Measurements from ENCODE around the gene SMPD3.
A peak's percentile ranks its signal among the peaks of the same experiment; 100 is the strongest.

SMPD3 gene

DNA sequence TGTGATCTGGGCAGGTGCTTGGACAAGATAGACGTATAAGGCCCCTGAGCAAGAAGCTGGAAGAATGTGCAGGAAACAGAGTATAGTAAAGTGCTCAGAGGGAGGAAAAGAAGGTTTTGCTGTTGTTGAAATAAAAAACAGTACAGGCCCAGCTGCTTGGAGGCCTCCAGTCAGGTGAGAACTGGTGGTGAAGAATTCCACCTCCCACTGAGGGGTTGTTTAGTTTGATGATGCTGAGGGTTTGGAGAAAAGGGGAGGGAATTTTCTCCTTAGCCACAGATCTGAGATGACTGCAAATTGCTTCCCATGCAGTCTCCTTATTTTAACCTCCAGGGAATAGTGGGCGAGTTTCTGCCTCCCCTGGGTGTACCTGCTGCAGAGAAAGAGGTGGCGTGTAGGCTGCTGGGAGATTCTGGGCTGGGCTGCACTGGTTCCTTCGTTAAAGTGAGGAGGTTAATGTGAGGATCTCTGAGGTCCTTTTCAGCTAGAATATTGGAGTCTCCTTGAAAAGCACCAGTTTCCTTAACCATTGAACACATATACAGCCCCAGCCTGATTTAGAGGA lies 25.8 kb downstream of the SMPD3 start:
- H3K9ac ChIP-seq (ENCODE audit: low read length): no peak overlapping the region
- no peak overlapping the region for H3K4me2 ChIP-seq (ENCODE audit: low read length)
- H3K27me3 ChIP-seq (ENCODE audit: low read depth, low read length): no peaks in the 10 kb centered on the region

DNA sequence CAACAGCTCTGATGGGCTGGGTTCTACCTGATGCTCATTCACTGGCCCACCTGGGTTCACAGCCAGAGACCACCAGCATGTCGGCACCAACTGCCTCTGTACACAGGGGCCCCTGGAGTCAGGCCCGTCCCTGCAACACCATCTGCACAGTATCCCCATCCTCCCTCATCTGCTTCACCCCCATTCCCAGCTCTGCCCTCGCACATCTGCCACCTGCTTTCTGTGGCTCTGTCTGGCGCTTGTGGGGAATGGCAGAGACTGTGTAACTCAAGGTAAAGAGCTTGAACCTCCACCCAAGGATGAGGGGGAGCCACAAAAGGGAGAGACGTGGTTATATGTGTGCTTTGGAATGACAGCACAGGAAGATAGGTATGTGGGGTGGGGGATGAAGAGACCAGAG lies 27.2 kb downstream of the SMPD3 start:
- H3K79me2 ChIP-seq (ENCODE audit: low read length): no peaks in the 10 kb centered on the region
- no peaks in the 10 kb centered on the region for H3K9me3 ChIP-seq (ENCODE audit: insufficient read depth, low read length)
- peaks cover 41% of the 10 kb centered on the region for H3K4me1 ChIP-seq (ENCODE audit: low read length)
- H3K9ac ChIP-seq (ENCODE audit: low read length): no peak overlapping the region
- TF ChIP-seq EZH2phosphoT487 (IDR thresholded peaks at IDR 0.05; ENCODE audit: low read depth): no peak
- TF ChIP-seq, protein P1, sequence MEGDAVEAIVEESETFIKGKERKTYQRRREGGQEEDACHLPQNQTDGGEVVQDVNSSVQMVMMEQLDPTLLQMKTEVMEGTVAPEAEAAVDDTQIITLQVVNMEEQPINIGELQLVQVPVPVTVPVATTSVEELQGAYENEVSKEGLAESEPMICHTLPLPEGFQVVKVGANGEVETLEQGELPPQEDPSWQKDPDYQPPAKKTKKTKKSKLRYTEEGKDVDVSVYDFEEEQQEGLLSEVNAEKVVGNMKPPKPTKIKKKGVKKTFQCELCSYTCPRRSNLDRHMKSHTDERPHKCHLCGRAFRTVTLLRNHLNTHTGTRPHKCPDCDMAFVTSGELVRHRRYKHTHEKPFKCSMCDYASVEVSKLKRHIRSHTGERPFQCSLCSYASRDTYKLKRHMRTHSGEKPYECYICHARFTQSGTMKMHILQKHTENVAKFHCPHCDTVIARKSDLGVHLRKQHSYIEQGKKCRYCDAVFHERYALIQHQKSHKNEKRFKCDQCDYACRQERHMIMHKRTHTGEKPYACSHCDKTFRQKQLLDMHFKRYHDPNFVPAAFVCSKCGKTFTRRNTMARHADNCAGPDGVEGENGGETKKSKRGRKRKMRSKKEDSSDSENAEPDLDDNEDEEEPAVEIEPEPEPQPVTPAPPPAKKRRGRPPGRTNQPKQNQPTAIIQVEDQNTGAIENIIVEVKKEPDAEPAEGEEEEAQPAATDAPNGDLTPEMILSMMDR (IDR thresholded peaks at IDR 0.05; ENCODE audit: low read depth, low read length): no peak
- H3K27me3 ChIP-seq (ENCODE audit: low read depth, low read length): no peaks in the 10 kb centered on the region
- no peak overlapping the region for H3K4me2 ChIP-seq (ENCODE audit: low read length)
- H4K20me1 ChIP-seq (ENCODE audit: insufficient read depth, low read length): no peaks in the 10 kb centered on the region
- H3K27ac ChIP-seq (ENCODE audit: low read length): no peak overlapping the region
- H3K36me3 ChIP-seq (replicated peaks; ENCODE audit: low read depth, low read length): no peaks in the 10 kb centered on the region
- no peak overlapping the region for H3K4me3 ChIP-seq (ENCODE audit: low read length)
- no peak overlapping the region for H2AFZ ChIP-seq (ENCODE audit: low read depth, low read length)

More for the DNA sequence above, 25.8 kb downstream of the SMPD3 start:
- Histone ChIP-seq H3K4me3 (ENCODE audit: low read length) (no peak overlapping the region), H4K20me1 (ENCODE audit: insufficient read depth, low read length) (no peaks in the 10 kb centered on the region), H3K27ac (ENCODE audit: low read length) (no peak overlapping the region), H3K9me3 (ENCODE audit: insufficient read depth, low read length) (no peaks in the 10 kb centered on the region), H3K36me3 (replicated peaks; ENCODE audit: low read depth, low read length) (no peaks in the 10 kb centered on the region), H2AFZ (ENCODE audit: low read depth, low read length) (no peak overlapping the region), H3K79me2 (ENCODE audit: low read length) (no peaks in the 10 kb centered on the region), H3K4me1 (ENCODE audit: low read length) (peaks cover 28% of the 10 kb centered on the region)
- TF ChIP-seq, protein P1 (IDR thresholded peaks at IDR 0.05; ENCODE audit: low read depth, low read length): no peak
- no peak for TF ChIP-seq EZH2phosphoT487 (IDR thresholded peaks at IDR 0.05; ENCODE audit: low read depth)

DNA sequence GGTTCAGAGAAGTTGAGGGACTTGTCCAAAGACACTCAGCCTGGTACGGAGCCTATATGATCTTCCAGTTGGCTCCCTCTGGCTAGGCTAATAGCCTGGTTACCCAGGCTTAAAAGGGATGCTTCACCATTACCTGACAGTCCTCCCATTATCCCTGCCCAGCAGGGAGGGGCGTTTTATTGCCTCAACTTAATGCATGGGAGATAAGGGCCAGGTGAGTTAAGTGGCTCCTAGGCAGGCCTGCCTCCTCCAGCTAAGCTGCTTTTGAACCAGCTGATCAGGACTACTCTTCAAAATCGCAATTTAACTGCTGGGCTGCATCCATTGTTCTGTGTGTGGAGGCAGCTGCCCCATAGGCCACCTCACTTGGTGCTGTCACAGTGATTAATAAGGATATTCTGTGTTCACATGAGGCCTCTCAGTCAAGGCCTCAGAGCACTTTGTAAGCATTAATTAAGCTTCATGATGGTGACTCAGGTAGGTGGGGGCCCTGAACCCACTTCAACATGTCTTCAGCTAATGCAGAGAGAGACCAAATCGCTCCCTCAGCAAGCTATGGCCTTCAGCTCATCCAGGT lies 27.9 kb downstream of the SMPD3 start:
- Histone ChIP-seq H2AFZ (ENCODE audit: low read depth, low read length) (no peak overlapping the region), H3K27ac (ENCODE audit: low read length) (no peak overlapping the region), H3K4me2 (ENCODE audit: low read length) (no peak overlapping the region), H3K27me3 (ENCODE audit: low read depth, low read length) (no peaks in the 10 kb centered on the region), H4K20me1 (ENCODE audit: insufficient read depth, low read length) (no peaks in the 10 kb centered on the region), H3K4me3 (ENCODE audit: low read length) (no peak overlapping the region), H3K79me2 (ENCODE audit: low read length) (no peaks in the 10 kb centered on the region), H3K9me3 (ENCODE audit: insufficient read depth, low read length) (no peaks in the 10 kb centered on the region), H3K4me1 (ENCODE audit: low read length) (peaks cover 41% of the 10 kb centered on the region), H3K9ac (ENCODE audit: low read length) (no peak overlapping the region), H3K36me3 (replicated peaks; ENCODE audit: low read depth, low read length) (no peaks in the 10 kb centered on the region)
- TF ChIP-seq, protein P1 (IDR thresholded peaks at IDR 0.05; ENCODE audit: low read depth, low read length): no peak
- no peak for TF ChIP-seq EZH2phosphoT487 (IDR thresholded peaks at IDR 0.05; ENCODE audit: low read depth)

DNA sequence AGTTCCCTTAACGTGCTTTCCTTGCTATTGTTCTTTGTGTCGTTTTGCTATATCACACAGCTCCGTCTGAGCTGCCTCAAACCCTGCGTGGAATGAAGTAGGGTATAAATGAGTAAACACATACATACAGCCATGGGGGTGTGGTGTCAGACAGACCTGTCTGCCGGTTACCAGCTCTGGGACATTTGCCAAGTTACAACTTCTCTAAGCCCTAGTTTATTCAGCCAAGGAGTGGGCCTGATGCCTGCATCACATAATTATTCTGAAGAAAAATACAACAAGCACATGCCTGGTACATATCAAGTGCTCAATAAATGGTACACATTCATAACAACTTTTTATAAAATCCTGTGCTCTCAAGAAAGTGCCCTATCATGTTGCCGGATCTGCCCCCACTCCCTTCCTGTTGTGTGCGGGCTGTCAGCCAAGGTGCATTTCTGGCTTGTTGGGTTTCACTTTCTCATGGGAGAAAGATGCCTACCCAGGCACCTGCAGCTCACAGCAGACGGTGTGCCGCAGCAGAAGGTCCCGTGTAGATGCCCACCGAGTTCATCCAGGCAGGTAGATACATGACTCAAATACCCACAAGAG lies 30.5 kb downstream of the SMPD3 start:
- H3K79me2 ChIP-seq (ENCODE audit: low read length): no peaks in the 10 kb centered on the region
- peak overlapping the region; percentile 94 for H3K27ac ChIP-seq (ENCODE audit: low read length)
- H2AFZ ChIP-seq (ENCODE audit: low read depth, low read length): peak overlapping the region; percentile 15; the same call in 1 of the 2 replicates
- H3K9me3 ChIP-seq (ENCODE audit: insufficient read depth, low read length): no peaks in the 10 kb centered on the region
- H3K36me3 ChIP-seq (replicated peaks; ENCODE audit: low read depth, low read length): no peaks in the 10 kb centered on the region
- H4K20me1 ChIP-seq (ENCODE audit: insufficient read depth, low read length): no peaks in the 10 kb centered on the region
- H3K4me2 ChIP-seq (ENCODE audit: low read length): peak overlapping the region; percentile 76
- H3K4me1 ChIP-seq (ENCODE audit: low read length): peaks cover 41% of the 10 kb centered on the region
- H3K9ac ChIP-seq (ENCODE audit: low read length): peak overlapping the region; percentile 34
- no peaks in the 10 kb centered on the region for H3K27me3 ChIP-seq (ENCODE audit: low read depth, low read length)
- no peak for TF ChIP-seq EZH2phosphoT487 (IDR thresholded peaks at IDR 0.05; ENCODE audit: low read depth)
- TF ChIP-seq, protein P1 (IDR thresholded peaks at IDR 0.05; ENCODE audit: low read depth, low read length): no peak
- peak overlapping the region; percentile 44 for H3K4me3 ChIP-seq (ENCODE audit: low read length)
